ENCODE results near the gene C19orf33. TPM values are rescaled to one million over a fixed set of nuclear protein-coding genes. Genes with fewer than 3 reads are reported as not detected.

The C19orf33 gene
- total and polyA plus RNA-seq, 2 of the 8 experiments (the other 6 are each of a cell fraction or from before 2014, with no cell fraction given), result 6.0 to 36.0 TPM

GRCh38 chr19:38304866-38305429 lies 897 bp downstream of the C19orf33 start (continued):
- TF ChIP-seq, protein P1, sequence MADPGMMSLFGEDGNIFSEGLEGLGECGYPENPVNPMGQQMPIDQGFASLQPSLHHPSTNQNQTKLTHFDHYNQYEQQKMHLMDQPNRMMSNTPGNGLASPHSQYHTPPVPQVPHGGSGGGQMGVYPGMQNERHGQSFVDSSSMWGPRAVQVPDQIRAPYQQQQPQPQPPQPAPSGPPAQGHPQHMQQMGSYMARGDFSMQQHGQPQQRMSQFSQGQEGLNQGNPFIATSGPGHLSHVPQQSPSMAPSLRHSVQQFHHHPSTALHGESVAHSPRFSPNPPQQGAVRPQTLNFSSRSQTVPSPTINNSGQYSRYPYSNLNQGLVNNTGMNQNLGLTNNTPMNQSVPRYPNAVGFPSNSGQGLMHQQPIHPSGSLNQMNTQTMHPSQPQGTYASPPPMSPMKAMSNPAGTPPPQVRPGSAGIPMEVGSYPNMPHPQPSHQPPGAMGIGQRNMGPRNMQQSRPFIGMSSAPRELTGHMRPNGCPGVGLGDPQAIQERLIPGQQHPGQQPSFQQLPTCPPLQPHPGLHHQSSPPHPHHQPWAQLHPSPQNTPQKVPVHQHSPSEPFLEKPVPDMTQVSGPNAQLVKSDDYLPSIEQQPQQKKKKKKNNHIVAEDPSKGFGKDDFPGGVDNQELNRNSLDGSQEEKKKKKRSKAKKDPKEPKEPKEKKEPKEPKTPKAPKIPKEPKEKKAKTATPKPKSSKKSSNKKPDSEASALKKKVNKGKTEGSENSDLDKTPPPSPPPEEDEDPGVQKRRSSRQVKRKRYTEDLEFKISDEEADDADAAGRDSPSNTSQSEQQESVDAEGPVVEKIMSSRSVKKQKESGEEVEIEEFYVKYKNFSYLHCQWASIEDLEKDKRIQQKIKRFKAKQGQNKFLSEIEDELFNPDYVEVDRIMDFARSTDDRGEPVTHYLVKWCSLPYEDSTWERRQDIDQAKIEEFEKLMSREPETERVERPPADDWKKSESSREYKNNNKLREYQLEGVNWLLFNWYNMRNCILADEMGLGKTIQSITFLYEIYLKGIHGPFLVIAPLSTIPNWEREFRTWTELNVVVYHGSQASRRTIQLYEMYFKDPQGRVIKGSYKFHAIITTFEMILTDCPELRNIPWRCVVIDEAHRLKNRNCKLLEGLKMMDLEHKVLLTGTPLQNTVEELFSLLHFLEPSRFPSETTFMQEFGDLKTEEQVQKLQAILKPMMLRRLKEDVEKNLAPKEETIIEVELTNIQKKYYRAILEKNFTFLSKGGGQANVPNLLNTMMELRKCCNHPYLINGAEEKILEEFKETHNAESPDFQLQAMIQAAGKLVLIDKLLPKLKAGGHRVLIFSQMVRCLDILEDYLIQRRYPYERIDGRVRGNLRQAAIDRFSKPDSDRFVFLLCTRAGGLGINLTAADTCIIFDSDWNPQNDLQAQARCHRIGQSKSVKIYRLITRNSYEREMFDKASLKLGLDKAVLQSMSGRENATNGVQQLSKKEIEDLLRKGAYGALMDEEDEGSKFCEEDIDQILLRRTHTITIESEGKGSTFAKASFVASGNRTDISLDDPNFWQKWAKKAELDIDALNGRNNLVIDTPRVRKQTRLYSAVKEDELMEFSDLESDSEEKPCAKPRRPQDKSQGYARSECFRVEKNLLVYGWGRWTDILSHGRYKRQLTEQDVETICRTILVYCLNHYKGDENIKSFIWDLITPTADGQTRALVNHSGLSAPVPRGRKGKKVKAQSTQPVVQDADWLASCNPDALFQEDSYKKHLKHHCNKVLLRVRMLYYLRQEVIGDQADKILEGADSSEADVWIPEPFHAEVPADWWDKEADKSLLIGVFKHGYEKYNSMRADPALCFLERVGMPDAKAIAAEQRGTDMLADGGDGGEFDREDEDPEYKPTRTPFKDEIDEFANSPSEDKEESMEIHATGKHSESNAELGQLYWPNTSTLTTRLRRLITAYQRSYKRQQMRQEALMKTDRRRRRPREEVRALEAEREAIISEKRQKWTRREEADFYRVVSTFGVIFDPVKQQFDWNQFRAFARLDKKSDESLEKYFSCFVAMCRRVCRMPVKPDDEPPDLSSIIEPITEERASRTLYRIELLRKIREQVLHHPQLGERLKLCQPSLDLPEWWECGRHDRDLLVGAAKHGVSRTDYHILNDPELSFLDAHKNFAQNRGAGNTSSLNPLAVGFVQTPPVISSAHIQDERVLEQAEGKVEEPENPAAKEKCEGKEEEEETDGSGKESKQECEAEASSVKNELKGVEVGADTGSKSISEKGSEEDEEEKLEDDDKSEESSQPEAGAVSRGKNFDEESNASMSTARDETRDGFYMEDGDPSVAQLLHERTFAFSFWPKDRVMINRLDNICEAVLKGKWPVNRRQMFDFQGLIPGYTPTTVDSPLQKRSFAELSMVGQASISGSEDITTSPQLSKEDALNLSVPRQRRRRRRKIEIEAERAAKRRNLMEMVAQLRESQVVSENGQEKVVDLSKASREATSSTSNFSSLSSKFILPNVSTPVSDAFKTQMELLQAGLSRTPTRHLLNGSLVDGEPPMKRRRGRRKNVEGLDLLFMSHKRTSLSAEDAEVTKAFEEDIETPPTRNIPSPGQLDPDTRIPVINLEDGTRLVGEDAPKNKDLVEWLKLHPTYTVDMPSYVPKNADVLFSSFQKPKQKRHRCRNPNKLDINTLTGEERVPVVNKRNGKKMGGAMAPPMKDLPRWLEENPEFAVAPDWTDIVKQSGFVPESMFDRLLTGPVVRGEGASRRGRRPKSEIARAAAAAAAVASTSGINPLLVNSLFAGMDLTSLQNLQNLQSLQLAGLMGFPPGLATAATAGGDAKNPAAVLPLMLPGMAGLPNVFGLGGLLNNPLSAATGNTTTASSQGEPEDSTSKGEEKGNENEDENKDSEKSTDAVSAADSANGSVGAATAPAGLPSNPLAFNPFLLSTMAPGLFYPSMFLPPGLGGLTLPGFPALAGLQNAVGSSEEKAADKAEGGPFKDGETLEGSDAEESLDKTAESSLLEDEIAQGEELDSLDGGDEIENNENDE (IDR thresholded peaks at IDR 0.05; ENCODE audit: insufficient replicate concordance, low read length), result no peak
- TF ChIP-seq SAP30 (IDR thresholded peaks at IDR 0.05; ENCODE audit: insufficient read depth, insufficient replicate concordance, low read length) (no peak), TCF12 (IDR thresholded peaks at IDR 0.05; ENCODE audit: low read depth, low read length) (no peak), CEBPB (IDR thresholded peaks at IDR 0.05; ENCODE audit: low read depth, low read length) (no peak), SIN3A (conservative IDR thresholded peaks at IDR 0.05 in 1 of 2, IDR thresholded peaks at IDR 0.05 in 1 of 2; ENCODE audit: low read depth in 1 of 2, low read length in 2 of 2) (peak in 1 of 2 experiments; percentile 72; a peak in 2 of 4 replicates), ASH2L (IDR thresholded peaks at IDR 0.05; ENCODE audit: low read length) (no peak), FOSL1 (IDR thresholded peaks at IDR 0.05; ENCODE audit: insufficient read depth, low read depth, low read length) (no peak), BCL11A (IDR thresholded peaks at IDR 0.05; ENCODE audit: low read depth in 2 of 2, low read length in 2 of 2) (no peak)
- TF ChIP-seq, protein P2, sequence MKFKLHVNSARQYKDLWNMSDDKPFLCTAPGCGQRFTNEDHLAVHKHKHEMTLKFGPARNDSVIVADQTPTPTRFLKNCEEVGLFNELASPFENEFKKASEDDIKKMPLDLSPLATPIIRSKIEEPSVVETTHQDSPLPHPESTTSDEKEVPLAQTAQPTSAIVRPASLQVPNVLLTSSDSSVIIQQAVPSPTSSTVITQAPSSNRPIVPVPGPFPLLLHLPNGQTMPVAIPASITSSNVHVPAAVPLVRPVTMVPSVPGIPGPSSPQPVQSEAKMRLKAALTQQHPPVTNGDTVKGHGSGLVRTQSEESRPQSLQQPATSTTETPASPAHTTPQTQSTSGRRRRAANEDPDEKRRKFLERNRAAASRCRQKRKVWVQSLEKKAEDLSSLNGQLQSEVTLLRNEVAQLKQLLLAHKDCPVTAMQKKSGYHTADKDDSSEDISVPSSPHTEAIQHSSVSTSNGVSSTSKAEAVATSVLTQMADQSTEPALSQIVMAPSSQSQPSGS (IDR thresholded peaks at IDR 0.05; ENCODE audit: low read length), result no peak

All from H1 (cell line).